Tibial nerve (tissue), 4 donors: ENCODE results near the gene WDR49.

Experiments
- EP300 ChIP-seq, 2 donors: sonication (generic); formaldehyde crosslinking; IDR thresholded peaks; one replicate each; pipeline ENCODE4 v1.6.1; 2017; ENCODE audit warnings: antibody characterized with exemption in 2 of 2, mild to moderate bottlenecking in 1 of 2
- POLR2A ChIP-seq, 2 donors: fragments of 450-650 bp; IDR thresholded peaks; one replicate each; pipeline ENCODE4 v1.6.1; 2017; ENCODE audit warnings: antibody characterized with exemption in 2 of 2, mild to moderate bottlenecking in 2 of 2, moderate library complexity in 2 of 2
- TF ChIP-seq, protein P1 (sequence below), 5 experiments: fragments of 200-600 bp in 3 of 5; fragments of 450-650 bp in 2 of 5; sonication (generic) in 3 of 5; IDR thresholded peaks; one replicate each; pipeline ENCODE4 v1.5.1; 2016 to 2019; ENCODE audit warnings: antibody characterized with exemption in 5 of 5, mild to moderate bottlenecking in 3 of 5, moderate library complexity in 2 of 5

DNA sequence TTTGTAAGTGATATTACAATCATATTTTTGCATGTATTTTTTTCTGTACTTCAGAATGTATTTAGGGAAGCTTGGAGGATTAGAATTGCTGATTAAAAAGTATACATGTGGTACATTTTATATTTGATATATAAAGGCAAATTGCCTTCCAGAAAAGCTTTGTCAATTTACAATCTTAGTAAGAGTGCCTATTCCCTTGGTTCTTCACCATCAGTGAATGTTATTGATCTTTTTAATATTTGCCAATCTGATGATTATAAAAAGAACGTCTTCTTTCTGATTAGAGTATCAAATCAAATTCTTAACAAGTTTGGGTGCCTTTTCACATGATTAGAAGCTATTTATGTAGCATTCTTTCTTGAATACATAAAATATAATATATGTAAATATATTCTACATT lies 9.1 kb downstream of the WDR49 start:
- TF ChIP-seq, protein P1, sequence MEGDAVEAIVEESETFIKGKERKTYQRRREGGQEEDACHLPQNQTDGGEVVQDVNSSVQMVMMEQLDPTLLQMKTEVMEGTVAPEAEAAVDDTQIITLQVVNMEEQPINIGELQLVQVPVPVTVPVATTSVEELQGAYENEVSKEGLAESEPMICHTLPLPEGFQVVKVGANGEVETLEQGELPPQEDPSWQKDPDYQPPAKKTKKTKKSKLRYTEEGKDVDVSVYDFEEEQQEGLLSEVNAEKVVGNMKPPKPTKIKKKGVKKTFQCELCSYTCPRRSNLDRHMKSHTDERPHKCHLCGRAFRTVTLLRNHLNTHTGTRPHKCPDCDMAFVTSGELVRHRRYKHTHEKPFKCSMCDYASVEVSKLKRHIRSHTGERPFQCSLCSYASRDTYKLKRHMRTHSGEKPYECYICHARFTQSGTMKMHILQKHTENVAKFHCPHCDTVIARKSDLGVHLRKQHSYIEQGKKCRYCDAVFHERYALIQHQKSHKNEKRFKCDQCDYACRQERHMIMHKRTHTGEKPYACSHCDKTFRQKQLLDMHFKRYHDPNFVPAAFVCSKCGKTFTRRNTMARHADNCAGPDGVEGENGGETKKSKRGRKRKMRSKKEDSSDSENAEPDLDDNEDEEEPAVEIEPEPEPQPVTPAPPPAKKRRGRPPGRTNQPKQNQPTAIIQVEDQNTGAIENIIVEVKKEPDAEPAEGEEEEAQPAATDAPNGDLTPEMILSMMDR (IDR thresholded peaks at IDR 0.05): no peak
- TF ChIP-seq POLR2A (IDR thresholded peaks at IDR 0.05): no peak
- TF ChIP-seq EP300 (IDR thresholded peaks at IDR 0.05): no peak
